Trophoblast cell (in vitro differentiated cells and primary cell): Measurements from ENCODE around the gene PRKAG3.

Experiments used
- DNase-seq, 2 donors: peaks; one replicate each; pipeline ENCODE4 v3.0.0-alpha.2; 2016
- H2AFZ ChIP-seq: 2 replicates; pipeline ENCODE4 v1.6.1; 2013; ENCODE audit warnings: low read length, moderate library complexity, mild to moderate bottlenecking; ENCODE audit not compliant: insufficient read depth, poor library complexity
- H2AK5ac ChIP-seq: 2 replicates; pipeline ENCODE4 v1.6.1; 2013; ENCODE audit warnings: mild to moderate bottlenecking, low read length
- H2BK120ac ChIP-seq: 2 replicates; pipeline ENCODE4 v1.6.1; 2013; ENCODE audit warnings: low read length, mild to moderate bottlenecking, moderate library complexity; ENCODE audit not compliant: insufficient read depth, poor library complexity
- H2BK12ac ChIP-seq: 2 replicates; pipeline ENCODE4 v1.6.1; 2013; ENCODE audit warnings: mild to moderate bottlenecking, low read length, moderate library complexity
- H2BK5ac ChIP-seq: 2 replicates; pipeline ENCODE4 v1.6.1; 2013; ENCODE audit warnings: low read length, low read depth, moderate library complexity, mild to moderate bottlenecking; ENCODE audit not compliant: poor library complexity
- H3K14ac ChIP-seq: 2 replicates; pipeline ENCODE4 v1.6.1; 2013; ENCODE audit warnings: mild to moderate bottlenecking, low read length
- H3K18ac ChIP-seq: 2 replicates; pipeline ENCODE4 v1.6.1; 2013; ENCODE audit warnings: mild to moderate bottlenecking, low read length
- H3K23ac ChIP-seq: 2 replicates; pipeline ENCODE4 v1.6.1; 2013; ENCODE audit warnings: low read length
- H3K27ac ChIP-seq: 2 replicates; pipeline ENCODE4 v1.5.1; 2013; ENCODE audit warnings: low read depth, mild to moderate bottlenecking, inconsistent platforms, low read length, moderate library complexity
- H3K27me3 ChIP-seq: 2 replicates; pipeline ENCODE4 v1.6.1; 2013; ENCODE audit warnings: inconsistent platforms, mild to moderate bottlenecking, low read length, moderate library complexity; ENCODE audit not compliant: insufficient read depth
- H3K36me3 ChIP-seq, 2 experiments: 1 replicate in 1 of 2; 2 replicates in 1 of 2; pipeline ENCODE4 v1.6.1; 2013; ENCODE audit warnings: low read length in 2 of 2, mild to moderate bottlenecking in 2 of 2, moderate library complexity in 1 of 2; ENCODE audit not compliant: insufficient read depth in 2 of 2, control insufficient read depth in 1 of 2
- H3K4ac ChIP-seq: 2 replicates; pipeline ENCODE4 v1.6.1; 2013; ENCODE audit warnings: low read depth, mild to moderate bottlenecking, low read length, moderate library complexity
- H3K4me1 ChIP-seq, 2 experiments: 1 replicate in 1 of 2; 2 replicates in 1 of 2; pipeline ENCODE4 v1.6.1; 2013; ENCODE audit warnings: low read length in 2 of 2, mild to moderate bottlenecking in 2 of 2, moderate library complexity in 1 of 2; ENCODE audit not compliant: insufficient read depth in 2 of 2, control insufficient read depth in 1 of 2
- H3K4me2 ChIP-seq: 2 replicates; pipeline ENCODE4 v1.6.1; 2013; ENCODE audit warnings: inconsistent platforms, mild to moderate bottlenecking, low read length, moderate library complexity
- H3K4me3 ChIP-seq: 2 replicates; pipeline ENCODE4 v1.5.1; 2013; ENCODE audit warnings: mild to moderate bottlenecking, low read depth, low read length, inconsistent platforms
- H3K79me1 ChIP-seq: one replicate; pipeline ENCODE4 v1.6.1; 2013; ENCODE audit warnings: low read length
- H3K79me2 ChIP-seq: 2 replicates; pipeline ENCODE4 v1.6.1; 2013; ENCODE audit warnings: low read length, mild to moderate bottlenecking; ENCODE audit not compliant: control insufficient read depth, insufficient read depth, poor library complexity
- H3K9ac ChIP-seq: 2 replicates; pipeline ENCODE4 v1.6.1; 2013; ENCODE audit warnings: mild to moderate bottlenecking, low read length
- H3K9me3 ChIP-seq: 2 replicates; pipeline ENCODE4 v1.6.1; 2013; ENCODE audit warnings: low read depth, mild to moderate bottlenecking, control low read depth, inconsistent platforms, low read length; ENCODE audit not compliant: insufficient read depth
- H4K12ac ChIP-seq: 2 replicates; pipeline ENCODE4 v1.6.1; 2013; ENCODE audit warnings: low read depth, mild to moderate bottlenecking, low read length, moderate library complexity
- H4K8ac ChIP-seq: 2 replicates; pipeline ENCODE4 v1.6.1; 2013; ENCODE audit warnings: low read depth, mild to moderate bottlenecking, low read length, moderate library complexity
- H4K91ac ChIP-seq: one replicate; pipeline ENCODE4 v1.6.1; 2013; ENCODE audit warnings: low read depth, mild to moderate bottlenecking, low read length, moderate library complexity
- WGBS: extraction: QIAGEN DNeasy Blood & Tissue Kit; methylation state at CpG from one replicate; pipeline ENCODE4 v1.1.7; 2013; ENCODE audit warnings: missing lambda C conversion rate; ENCODE audit not compliant: insufficient read length, insufficient coverage; ENCODE audit errors: extremely low coverage; 5-methylcytosine and 5-hydroxymethylcytosine counted together

PRKAG3 gene

DNA sequence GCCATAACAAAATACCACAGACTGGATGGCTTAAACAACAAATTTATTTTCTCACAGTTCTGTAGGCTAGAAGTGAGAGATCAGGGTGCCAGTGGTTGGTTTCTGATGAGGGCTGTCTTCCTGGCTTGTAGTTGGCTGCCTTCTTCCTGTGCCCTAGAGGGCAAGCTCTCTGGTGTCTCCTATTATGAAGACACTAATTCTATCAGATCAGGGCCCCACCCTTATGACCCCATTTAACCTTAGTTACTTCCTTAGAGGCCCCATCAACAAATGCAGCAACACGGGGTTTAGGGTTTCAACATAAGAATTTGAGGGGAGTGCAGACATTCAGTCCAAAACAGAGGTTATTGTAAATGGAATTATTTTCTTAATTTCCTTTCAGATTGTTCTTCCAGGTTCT, 26.8 kb downstream of the PRKAG3 start:
- Histone ChIP-seq H3K9ac (no peak overlapping the region), H3K4me3 (no peak overlapping the region), H3K79me1 (no peaks in the 10 kb centered on the region), H3K27ac (no peak overlapping the region), H2BK12ac (no peak overlapping the region), H3K18ac (no peak overlapping the region), H4K91ac (no peak overlapping the region), H4K8ac (no peak overlapping the region), H3K14ac (no peak overlapping the region), H2BK120ac (no peak overlapping the region), H2AFZ (no peak overlapping the region), H2AK5ac (no peak overlapping the region), H4K12ac (no peak overlapping the region), H3K27me3 (no peaks in the 10 kb centered on the region), H3K4me1 (peaks cover 0 to 3% of the 10 kb centered on the region in 2 experiments), H3K23ac (no peak overlapping the region), H3K4me2 (no peak overlapping the region), H3K79me2 (no peaks in the 10 kb centered on the region), H3K36me3 (no peaks in the 10 kb centered on the region), H2BK5ac (no peak overlapping the region), H3K9me3 (no peaks in the 10 kb centered on the region), H3K4ac (no peak overlapping the region)
- WGBS = no CpG with 5 or more reads among the region's 1 CpG
- no peak for DNase-seq

- Histone ChIP-seq H3K27me3 (no peaks in the 10 kb centered on the region), H2BK12ac (no peak overlapping the region), H4K12ac (no peak overlapping the region), H3K27ac (no peak overlapping the region), H3K14ac (no peak overlapping the region), H3K18ac (no peak overlapping the region), H3K79me1 (no peaks in the 10 kb centered on the region), H2BK5ac (no peak overlapping the region), H3K79me2 (no peaks in the 10 kb centered on the region), H3K4me3 (no peak overlapping the region), H3K9me3 (no peaks in the 10 kb centered on the region), H2AFZ (no peak overlapping the region), H3K9ac (no peak overlapping the region), H4K91ac (no peak overlapping the region), H3K4ac (no peak overlapping the region), H4K8ac (no peak overlapping the region), H2BK120ac (no peak overlapping the region), H3K4me2 (no peak overlapping the region), H3K4me1 (peaks cover 0 to 3% of the 10 kb centered on the region in 2 experiments), H3K36me3 (no peaks in the 10 kb centered on the region), H3K23ac (no peak overlapping the region), H2AK5ac (no peak overlapping the region)
- no CpG with 5 or more reads among the region's 4 CpGs for WGBS
- DNase-seq = no peak
Measured at GRCh38 chr2:218802386-218802994, 29.1 kb downstream of the PRKAG3 start.

DNA sequence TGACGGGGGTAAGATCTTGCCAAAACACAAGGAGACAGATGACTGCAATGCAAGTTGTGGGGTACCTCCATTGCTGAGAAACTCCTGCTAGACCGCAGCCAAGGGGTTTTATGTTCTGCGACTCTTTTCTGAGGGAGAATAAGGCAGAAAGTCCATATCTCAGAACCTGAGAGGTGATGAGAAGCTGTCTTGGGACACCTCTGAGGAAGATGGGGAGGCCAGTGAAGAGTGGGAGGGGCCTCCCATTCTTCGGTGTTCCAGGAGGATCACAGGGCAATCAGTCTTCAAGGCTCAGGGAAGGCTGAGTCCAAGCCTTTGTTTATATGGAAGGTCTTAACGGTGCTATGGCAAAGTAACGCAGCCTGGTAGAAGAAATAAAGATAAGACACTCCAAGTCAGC, 31.6 kb downstream of the PRKAG3 start:
- H3K27me3 ChIP-seq = no peaks in the 10 kb centered on the region
- no CpG with 5 or more reads among the region's 6 CpGs for WGBS

GRCh38 chr2:218798767-218799504, 32.7 kb downstream of the PRKAG3 start:
- Histone ChIP-seq H2BK12ac (no peak overlapping the region), H2BK5ac (no peak overlapping the region), H3K23ac (no peak overlapping the region), H2AK5ac (no peak overlapping the region), H4K91ac (no peak overlapping the region), H3K9ac (no peak overlapping the region), H3K4me3 (no peak overlapping the region), H4K8ac (no peak overlapping the region), H3K36me3 (no peaks in the 10 kb centered on the region), H3K9me3 (no peaks in the 10 kb centered on the region), H3K4me2 (no peak overlapping the region), H4K12ac (no peak overlapping the region), H3K4me1 (no peaks in the 10 kb centered on the region), H2AFZ (no peak overlapping the region), H3K27ac (no peak overlapping the region), H3K4ac (no peak overlapping the region), H3K27me3 (no peaks in the 10 kb centered on the region), H3K79me1 (no peaks in the 10 kb centered on the region), H3K79me2 (no peaks in the 10 kb centered on the region), H2BK120ac (no peak overlapping the region), H3K18ac (no peak overlapping the region), H3K14ac (no peak overlapping the region)
- no peak for DNase-seq
- no CpG with 5 or more reads among the region's 12 CpGs for WGBS

More for the DNA sequence above, 31.6 kb downstream of the PRKAG3 start:
- no peak overlapping the region for H2AK5ac ChIP-seq
- H3K18ac ChIP-seq = no peak overlapping the region
- no peaks in the 10 kb centered on the region for H3K4me1 ChIP-seq
- H3K9ac ChIP-seq = no peak overlapping the region
- H2BK12ac ChIP-seq = no peak overlapping the region
- no peak overlapping the region for H4K8ac ChIP-seq
- no peaks in the 10 kb centered on the region for H3K9me3 ChIP-seq
- no peak overlapping the region for H2BK5ac ChIP-seq
- H3K23ac ChIP-seq = no peak overlapping the region
- H2BK120ac ChIP-seq = no peak overlapping the region
- H3K4me3 ChIP-seq = no peak overlapping the region
- no peak overlapping the region for H2AFZ ChIP-seq
- H3K4ac ChIP-seq = no peak overlapping the region
- H3K4me2 ChIP-seq = no peak overlapping the region
- H3K27ac ChIP-seq = no peak overlapping the region
- H4K91ac ChIP-seq = no peak overlapping the region
- no peak overlapping the region for H4K12ac ChIP-seq
- no peaks in the 10 kb centered on the region for H3K79me2 ChIP-seq
- DNase-seq = no peak
- H3K14ac ChIP-seq = no peak overlapping the region
- H3K79me1 ChIP-seq = no peaks in the 10 kb centered on the region
- H3K36me3 ChIP-seq = no peaks in the 10 kb centered on the region
